ENCODE measurements around the gene ZNF579. TPM values are rescaled to one million over a fixed set of nuclear protein-coding genes. Genes with fewer than 3 reads are reported as not detected.

ZNF579 gene
- total and polyA plus RNA-seq, 2 of the 13 experiments (the other 11 are each of a cell fraction or from before 2014, with no cell fraction given): 2.1 to 2.9 TPM

- TF ChIP-seq ZFP37 (CRISPR knock-in tag; IDR thresholded peaks at IDR 0.05; ENCODE audit: borderline replicate concordance) (no peak), SMAD9 (CRISPR knock-in tag; IDR thresholded peaks at IDR 0.05) (no peak), ZNF839 (CRISPR knock-in tag; IDR thresholded peaks at IDR 0.05; ENCODE audit: borderline replicate concordance) (no peak), MLX (CRISPR knock-in tag; IDR thresholded peaks at IDR 0.05) (no peak), BCL6 (CRISPR knock-in tag; IDR thresholded peaks at IDR 0.05) (no peak), FOXK1 (CRISPR knock-in tag; IDR thresholded peaks at IDR 0.05; ENCODE audit: borderline replicate concordance, low read depth) (no peak), SATB2 (CRISPR knock-in tag; IDR thresholded peaks at IDR 0.05) (no peak)
Measured at GRCh38 chr19:55611300-55611982, 30.8 kb upstream of the ZNF579 start (continued).

GRCh38 chr19:55609326-55609725 is 28.7 kb upstream of the ZNF579 start:
- Histone ChIP-seq H3K4me2 (ENCODE audit: low read depth, low read length) (no peak overlapping the region), H3K9me3 (ENCODE audit: low read length) (no peaks in the 10 kb centered on the region), H3K9ac (ENCODE audit: insufficient read depth, low read depth, low read length) (no peak overlapping the region), H3K4me3 (replicated peaks in 1 of 3; ENCODE audit: insufficient read depth in 1 of 3, low read depth in 2 of 3, low read length in 3 of 3) (no peak overlapping the region), H3K4me1 (ENCODE audit: insufficient read depth, low read length) (peaks cover 24% of the 10 kb centered on the region), H3K79me2 (ENCODE audit: insufficient read depth, low read length) (peaks cover 15% of the 10 kb centered on the region), H3K36me3 (replicated peaks in 1 of 2; ENCODE audit: control insufficient read depth in 1 of 2, insufficient read depth in 2 of 2, low read length in 2 of 2) (peaks cover 0 to 2% of the 10 kb centered on the region in 2 experiments; a peak in 1 of 5 replicates), H2AFZ (ENCODE audit: low read length) (no peak overlapping the region), H3K27me3 (ENCODE audit: control insufficient read depth in 1 of 2, insufficient read depth in 2 of 2, low read length in 2 of 2) (no peaks in the 10 kb centered on the region; a peak in 1 of 5 replicates), H3K27ac (ENCODE audit: extremely low read length, insufficient read depth, low read length) (no peak overlapping the region), H4K20me1 (ENCODE audit: insufficient read depth, low read length) (no peaks in the 10 kb centered on the region)
- intact Hi-C loops (cut with micrococcal nuclease; ENCODE audit: unreplicated experiment) (loop anchor here (10.0 kb wide), 1 partner anchor 55 kb away; no protein-coding TSS in a partner anchor), in situ Hi-C loops (cut with HindIII; ENCODE audit: extremely low pct_ligation_motif_present, low pct_unique_long_range_greater_than_20kb) (loop anchor here (5.0 kb wide), 1 partner anchor 92 kb away; no protein-coding TSS in a partner anchor)
- ATAC-seq (no peak), DNase-seq (ENCODE audit: low spot score) (no peak), FAIRE-seq (no peak)
- ChIA-PET POLR2A (no interaction called here), CTCF (ENCODE audit: low intra/inter-chr PET ratio, low total read pairs) (no interaction called here)
- 94% methylated on average over 5 of the region's 5 CpGs for WGBS (ENCODE audit: low lambda C conversion rate)
- TF ChIP-seq NCOA2 (CRISPR knock-in tag; IDR thresholded peaks at IDR 0.05) (no peak), NPAS2 (CRISPR knock-in tag; IDR thresholded peaks at IDR 0.05; ENCODE audit: borderline replicate concordance) (no peak), ARID3A (IDR thresholded peaks at IDR 0.05; ENCODE audit: low read depth, low read length) (no peak), ZFP91 (CRISPR knock-in tag; IDR thresholded peaks at IDR 0.05; ENCODE audit: borderline replicate concordance) (no peak), KLF6 (CRISPR knock-in tag; IDR thresholded peaks at IDR 0.05) (no peak)
- no TSS peak for BruUV-seq (replicated peaks)
